ENCODE measurements around the gene PDCD11.
"Not testable (repeated sequence)": the region's sequence is repeated elsewhere in the genome, so short reads cannot be mapped to it uniquely, and the experiment has no call there.

The PDCD11 gene

GRCh38 chr10:103472005-103472404 is 75.6 kb downstream of the PDCD11 start:
- no peak for DNase-seq (ENCODE audit: low read depth in 2 of 2)

GRCh38 chr10:103473261-103473671 is 76.8 kb downstream of the PDCD11 start:
- no peak for DNase-seq (ENCODE audit: low read depth in 2 of 2)

GRCh38 chr10:103474077-103474476 is 77.7 kb downstream of the PDCD11 start:
- no peak for DNase-seq (ENCODE audit: low read depth in 2 of 2)

- no peak for DNase-seq (ENCODE audit: low read depth in 2 of 2)
Measured at GRCh38 chr10:103475437-103475836, 79.0 kb downstream of the PDCD11 start.

- DNase-seq (ENCODE audit: low read depth in 2 of 2), result no peak
Measured at GRCh38 chr10:103476046-103476768, 79.8 kb downstream of the PDCD11 start.

GRCh38 chr10:103478671-103479070 is 82.2 kb downstream of the PDCD11 start:
- DNase-seq (ENCODE audit: low read depth in 2 of 2), result no peak

- no peak for DNase-seq (ENCODE audit: low read depth in 2 of 2)
Measured at GRCh38 chr10:103479135-103479534, 82.7 kb downstream of the PDCD11 start, which contains the start of gene CALHM3. Gene CALHM3, minus strand, starts transcription at chr10:103479240. Its CDS starts 208 bp downstream, at chr10:103479032.

- no peak for DNase-seq (ENCODE audit: low read depth in 2 of 2)
Measured at GRCh38 chr10:103480521-103480920, 84.1 kb downstream of the PDCD11 start.

- DNase-seq (ENCODE audit: low read depth in 2 of 2), result no peak
Measured at GRCh38 chr10:103481974-103482531, 85.6 kb downstream of the PDCD11 start.

GRCh38 chr10:103486635-103487409 is 90.4 kb downstream of the PDCD11 start:
- DNase-seq (ENCODE audit: low read depth in 2 of 2), result not testable (repeated sequence)

GRCh38 chr10:103487410-103487708 is 90.9 kb downstream of the PDCD11 start:
- no peak for DNase-seq (ENCODE audit: low read depth in 2 of 2)

- no peak for DNase-seq (ENCODE audit: low read depth in 2 of 2)
Measured at GRCh38 chr10:103490986-103491314, 94.5 kb downstream of the PDCD11 start.

- no peak for DNase-seq (ENCODE audit: low read depth in 2 of 2)
Measured at GRCh38 chr10:103491729-103492364, 95.4 kb downstream of the PDCD11 start.

GRCh38 chr10:103492655-103493261 is 96.3 kb downstream of the PDCD11 start:
- DNase-seq (ENCODE audit: low read depth in 2 of 2), result no peak

GRCh38 chr10:103493362-103493915 is 97.0 kb downstream of the PDCD11 start, which contains the start of gene NEURL1:
Gene NEURL1, plus strand, starts transcription at chr10:103493705. Its CDS starts 683 bp downstream, at chr10:103494388.
- no peak for DNase-seq (ENCODE audit: low read depth in 2 of 2)

- DNase-seq (ENCODE audit: low read depth in 2 of 2), result no peak
Measured at GRCh38 chr10:103493916-103494877, 97.8 kb downstream of the PDCD11 start.

- no peak for DNase-seq (ENCODE audit: low read depth in 2 of 2)
Measured at GRCh38 chr10:103495321-103495720, 98.9 kb downstream of the PDCD11 start.
